ENCODE measurements around the gene ZNF688. TPM values are rescaled to one million over a fixed set of nuclear protein-coding genes. Genes with fewer than 3 reads are reported as not detected.

ZNF688 gene
- total and polyA plus RNA-seq, 2 donors from 2014 or later: 16.7 to 32.7 TPM

- Histone ChIP-seq H3K27me3 (ENCODE audit: control insufficient read depth, insufficient read depth, low read length) (no peaks in the 10 kb centered on the region), H3K27ac (ENCODE audit: low read depth in 2 of 2, low read length in 2 of 2) (peak overlapping the region in 1 of 2 donors; percentile 15), H3K4me3 (ENCODE audit: low read length in 3 of 3) (no peak overlapping the region), H3K9me3 (ENCODE audit: control insufficient read depth in 2 of 3, insufficient read depth in 1 of 3, low read length in 3 of 3) (no peaks in the 10 kb centered on the region), H3K9ac (ENCODE audit: low read length in 3 of 3) (no peak overlapping the region), H3K36me3 (ENCODE audit: control insufficient read depth in 2 of 3, insufficient read depth in 3 of 3, low read length in 3 of 3) (no peaks in the 10 kb centered on the region), H3K4me1 (ENCODE audit: control insufficient read depth in 2 of 3, insufficient read depth in 2 of 3, low read depth in 1 of 3, low read length in 3 of 3) (peaks cover 2 to 13% (median 4%) of the 10 kb centered on the region in 3 donors)
- TF ChIP-seq, protein P1, sequence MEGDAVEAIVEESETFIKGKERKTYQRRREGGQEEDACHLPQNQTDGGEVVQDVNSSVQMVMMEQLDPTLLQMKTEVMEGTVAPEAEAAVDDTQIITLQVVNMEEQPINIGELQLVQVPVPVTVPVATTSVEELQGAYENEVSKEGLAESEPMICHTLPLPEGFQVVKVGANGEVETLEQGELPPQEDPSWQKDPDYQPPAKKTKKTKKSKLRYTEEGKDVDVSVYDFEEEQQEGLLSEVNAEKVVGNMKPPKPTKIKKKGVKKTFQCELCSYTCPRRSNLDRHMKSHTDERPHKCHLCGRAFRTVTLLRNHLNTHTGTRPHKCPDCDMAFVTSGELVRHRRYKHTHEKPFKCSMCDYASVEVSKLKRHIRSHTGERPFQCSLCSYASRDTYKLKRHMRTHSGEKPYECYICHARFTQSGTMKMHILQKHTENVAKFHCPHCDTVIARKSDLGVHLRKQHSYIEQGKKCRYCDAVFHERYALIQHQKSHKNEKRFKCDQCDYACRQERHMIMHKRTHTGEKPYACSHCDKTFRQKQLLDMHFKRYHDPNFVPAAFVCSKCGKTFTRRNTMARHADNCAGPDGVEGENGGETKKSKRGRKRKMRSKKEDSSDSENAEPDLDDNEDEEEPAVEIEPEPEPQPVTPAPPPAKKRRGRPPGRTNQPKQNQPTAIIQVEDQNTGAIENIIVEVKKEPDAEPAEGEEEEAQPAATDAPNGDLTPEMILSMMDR (IDR thresholded peaks at IDR 0.05; ENCODE audit: borderline replicate concordance, extremely low read depth, insufficient read depth): no peak
- FAIRE-seq: no peak
- intact Hi-C loops (cut with DNase I): no loop called here
- DNase-seq: no peak
Observed at GRCh38 chr16:30567991-30568638, 3.4 kb downstream of the ZNF688 start.

DNA sequence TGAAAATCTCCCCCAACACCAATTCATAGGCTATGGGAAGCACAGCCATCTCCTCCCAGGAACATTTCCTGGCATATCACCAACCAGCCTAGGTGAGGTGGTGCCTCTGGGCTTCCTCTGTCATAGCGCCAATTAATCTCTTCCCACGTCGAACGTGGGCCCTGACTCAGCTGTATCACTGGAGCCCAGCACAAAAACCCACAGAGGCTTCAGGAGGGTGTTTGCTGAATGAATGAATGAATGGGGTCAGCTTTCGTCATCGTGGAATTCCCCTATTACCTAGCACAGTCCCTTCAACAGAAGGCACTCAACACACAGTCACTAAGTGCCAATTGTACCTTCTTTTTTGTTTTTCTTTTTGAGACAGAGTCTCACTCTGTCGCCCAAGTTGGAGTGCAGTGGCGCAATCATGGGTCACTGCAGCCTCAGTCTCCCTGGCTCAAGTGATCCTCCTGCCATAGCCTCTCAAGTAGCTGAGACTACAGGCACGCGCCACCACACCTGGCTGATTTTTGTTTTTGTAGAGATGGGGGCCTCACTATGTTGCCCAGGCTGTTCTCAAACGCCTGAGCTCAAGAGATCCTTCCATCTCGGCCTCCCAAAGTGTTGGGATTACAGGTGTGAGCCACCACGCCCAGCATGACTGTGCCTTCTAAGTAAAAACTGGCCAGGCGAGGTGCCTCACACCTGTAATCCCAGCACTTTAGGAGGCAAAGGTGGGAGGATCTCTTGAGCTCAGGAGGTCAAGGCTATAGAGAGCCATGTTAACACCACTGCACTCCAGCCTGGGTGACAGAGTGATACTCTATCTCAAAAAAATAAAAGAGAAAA, 4.1 kb downstream of the ZNF688 start:
- Histone ChIP-seq H3K4me1 (ENCODE audit: control insufficient read depth in 2 of 3, insufficient read depth in 2 of 3, low read depth in 1 of 3, low read length in 3 of 3) (peaks cover 2 to 12% (median 3%) of the 10 kb centered on the region in 3 donors), H3K9me3 (ENCODE audit: control insufficient read depth in 2 of 3, insufficient read depth in 1 of 3, low read length in 3 of 3) (no peaks in the 10 kb centered on the region), H3K27me3 (ENCODE audit: control insufficient read depth, insufficient read depth, low read length) (no peaks in the 10 kb centered on the region), H3K27ac (ENCODE audit: low read depth in 2 of 2, low read length in 2 of 2) (no peak overlapping the region), H3K9ac (ENCODE audit: low read length in 3 of 3) (no peak overlapping the region), H3K36me3 (ENCODE audit: control insufficient read depth in 2 of 3, insufficient read depth in 3 of 3, low read length in 3 of 3) (no peaks in the 10 kb centered on the region), H3K4me3 (ENCODE audit: low read length in 3 of 3) (no peak overlapping the region)
- intact Hi-C loops (cut with DNase I): no loop called here
- FAIRE-seq (no peak), DNase-seq (no peak)
- TF ChIP-seq, protein P1 (IDR thresholded peaks at IDR 0.05; ENCODE audit: borderline replicate concordance, extremely low read depth, insufficient read depth): no peak

- H3K4me3 ChIP-seq (ENCODE audit: low read length in 3 of 3): no peak overlapping the region
- peaks cover 0 to 9% (median 2%) of the 10 kb centered on the region in 3 donors for H3K4me1 ChIP-seq (ENCODE audit: control insufficient read depth in 2 of 3, insufficient read depth in 2 of 3, low read depth in 1 of 3, low read length in 3 of 3)
- H3K9me3 ChIP-seq (ENCODE audit: control insufficient read depth in 2 of 3, insufficient read depth in 1 of 3, low read length in 3 of 3): no peaks in the 10 kb centered on the region
- H3K27ac ChIP-seq (ENCODE audit: low read depth in 2 of 2, low read length in 2 of 2): no peak overlapping the region
- H3K36me3 ChIP-seq (ENCODE audit: control insufficient read depth in 2 of 3, insufficient read depth in 3 of 3, low read length in 3 of 3): no peaks in the 10 kb centered on the region
- intact Hi-C loops (cut with DNase I): no loop called here
- H3K9ac ChIP-seq (ENCODE audit: low read length in 3 of 3): no peak overlapping the region
- TF ChIP-seq, protein P1 (IDR thresholded peaks at IDR 0.05; ENCODE audit: borderline replicate concordance, extremely low read depth, insufficient read depth): no peak
- DNase-seq (no peak), FAIRE-seq (no peak)
- no peaks in the 10 kb centered on the region for H3K27me3 ChIP-seq (ENCODE audit: control insufficient read depth, insufficient read depth, low read length)
Observed at GRCh38 chr16:30566531-30566930, 5.0 kb downstream of the ZNF688 start.
